GM12801 (cell line): Measurements from ENCODE around the gene SOWAHC.

ENCODE experiments used
- TF ChIP-seq, protein P1 (sequence below): IDR thresholded peaks from one replicate; pipeline ENCODE4 v1.5.1; 2011; ENCODE audit warnings: control low read depth; ENCODE audit not compliant: insufficient read length; ENCODE audit errors: extremely low read depth

SOWAHC gene

DNA sequence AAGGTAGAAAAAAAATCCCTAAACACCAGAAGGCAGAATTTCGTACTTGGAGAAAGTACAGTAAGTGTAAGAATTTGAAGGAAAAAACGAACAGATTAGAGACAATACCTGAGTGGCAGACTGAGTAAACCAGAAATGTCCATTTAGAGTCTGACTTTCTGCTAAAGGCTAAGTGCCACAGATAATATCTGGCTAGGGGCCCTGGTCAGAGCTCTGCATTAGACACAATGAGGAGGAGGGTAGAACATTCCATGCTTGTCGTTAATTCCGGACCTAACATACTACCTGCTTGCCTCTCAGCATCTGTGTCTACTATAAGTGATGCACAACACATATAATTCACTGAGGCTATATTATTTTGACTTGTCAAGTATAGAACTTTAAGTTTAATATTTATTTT is 18.5 kb upstream of the SOWAHC start:
- TF ChIP-seq, protein P1, sequence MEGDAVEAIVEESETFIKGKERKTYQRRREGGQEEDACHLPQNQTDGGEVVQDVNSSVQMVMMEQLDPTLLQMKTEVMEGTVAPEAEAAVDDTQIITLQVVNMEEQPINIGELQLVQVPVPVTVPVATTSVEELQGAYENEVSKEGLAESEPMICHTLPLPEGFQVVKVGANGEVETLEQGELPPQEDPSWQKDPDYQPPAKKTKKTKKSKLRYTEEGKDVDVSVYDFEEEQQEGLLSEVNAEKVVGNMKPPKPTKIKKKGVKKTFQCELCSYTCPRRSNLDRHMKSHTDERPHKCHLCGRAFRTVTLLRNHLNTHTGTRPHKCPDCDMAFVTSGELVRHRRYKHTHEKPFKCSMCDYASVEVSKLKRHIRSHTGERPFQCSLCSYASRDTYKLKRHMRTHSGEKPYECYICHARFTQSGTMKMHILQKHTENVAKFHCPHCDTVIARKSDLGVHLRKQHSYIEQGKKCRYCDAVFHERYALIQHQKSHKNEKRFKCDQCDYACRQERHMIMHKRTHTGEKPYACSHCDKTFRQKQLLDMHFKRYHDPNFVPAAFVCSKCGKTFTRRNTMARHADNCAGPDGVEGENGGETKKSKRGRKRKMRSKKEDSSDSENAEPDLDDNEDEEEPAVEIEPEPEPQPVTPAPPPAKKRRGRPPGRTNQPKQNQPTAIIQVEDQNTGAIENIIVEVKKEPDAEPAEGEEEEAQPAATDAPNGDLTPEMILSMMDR: no peak

DNA sequence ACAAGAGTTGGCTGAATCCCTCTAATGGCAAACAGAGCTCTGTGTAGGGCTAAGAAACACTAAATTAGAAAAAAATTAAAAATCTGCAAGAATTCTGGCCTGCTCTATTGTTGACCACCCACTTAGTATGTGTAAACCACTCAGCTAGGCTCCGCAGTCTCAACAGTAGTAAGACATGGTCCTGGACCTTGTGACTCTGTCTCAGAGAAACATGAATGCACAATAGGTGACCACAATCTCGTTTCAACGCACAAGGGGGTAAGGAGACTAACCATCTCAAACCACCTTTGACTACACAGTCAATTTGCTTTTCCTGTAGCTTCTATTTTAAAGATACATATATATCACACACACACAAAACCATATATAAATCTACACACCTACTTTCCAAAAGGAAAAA is 16.9 kb upstream of the SOWAHC start:
- TF ChIP-seq, protein P1: no peak

DNA sequence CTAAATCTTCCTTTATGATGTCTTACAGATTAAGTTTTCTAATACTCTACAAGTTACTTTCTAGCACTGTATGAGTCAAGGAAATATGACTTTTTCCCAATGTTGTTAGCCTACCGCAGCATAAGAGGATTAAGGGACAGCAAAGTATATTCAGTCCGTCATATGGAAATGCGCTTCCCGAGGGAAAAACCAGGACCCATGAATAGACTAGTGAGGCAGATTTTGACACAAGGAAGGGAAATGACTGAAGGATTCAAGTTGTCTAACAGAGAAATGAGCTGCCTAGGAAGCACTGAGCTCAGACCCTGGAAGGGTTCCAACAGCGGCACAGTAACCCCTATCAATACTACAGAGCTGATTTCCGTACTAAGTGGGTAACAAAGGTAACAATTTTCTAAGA is 12.4 kb upstream of the SOWAHC start:
- TF ChIP-seq, protein P1: no peak

DNA sequence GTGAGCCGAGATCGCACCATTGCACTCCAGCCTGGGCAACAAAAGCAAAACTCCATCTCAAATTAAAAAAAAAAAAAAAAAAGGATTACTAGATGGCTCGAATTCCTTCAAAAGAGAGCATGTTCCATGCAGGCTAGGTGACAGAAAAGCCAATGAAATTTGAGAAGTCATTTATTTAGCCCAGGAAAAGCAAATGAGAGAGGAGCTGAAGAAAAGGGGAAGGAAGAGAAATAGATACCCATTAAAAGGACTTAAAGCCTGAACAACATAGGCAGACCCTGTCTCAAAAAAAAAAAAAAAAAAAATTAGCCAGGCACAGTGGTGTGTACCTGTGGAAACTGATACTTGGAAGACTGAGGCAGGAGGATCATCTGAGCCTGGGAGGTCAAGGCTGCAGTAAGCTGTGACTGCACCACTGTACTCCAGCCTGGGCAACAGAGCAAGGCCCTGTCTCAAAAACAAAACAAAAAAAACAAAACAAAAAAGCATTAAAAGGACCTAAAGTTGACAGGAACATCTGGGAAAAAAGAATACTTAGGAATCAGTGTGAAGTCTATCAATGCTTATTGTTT is 11.5 kb upstream of the SOWAHC start:
- TF ChIP-seq, protein P1: no peak

DNA sequence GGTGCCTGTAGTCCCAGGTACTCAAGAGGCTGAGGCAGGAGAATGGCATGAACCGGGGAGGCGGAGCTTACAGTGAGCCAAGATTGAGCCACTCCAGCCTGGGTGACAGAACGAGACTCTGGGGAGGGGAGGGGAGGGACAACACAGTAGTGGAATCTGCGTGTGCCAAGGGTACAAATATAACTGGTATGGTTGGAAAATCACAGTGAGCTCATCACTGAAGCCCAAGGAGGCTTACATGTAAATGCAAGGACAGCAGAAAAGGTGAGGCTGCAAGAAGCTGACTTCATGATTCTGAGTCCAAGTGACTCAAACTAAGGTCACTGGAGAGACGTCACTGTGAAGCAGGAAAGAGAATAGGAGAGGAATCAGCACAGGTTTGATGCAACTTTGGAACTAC is 9.6 kb upstream of the SOWAHC start:
- TF ChIP-seq, protein P1: no peak

DNA sequence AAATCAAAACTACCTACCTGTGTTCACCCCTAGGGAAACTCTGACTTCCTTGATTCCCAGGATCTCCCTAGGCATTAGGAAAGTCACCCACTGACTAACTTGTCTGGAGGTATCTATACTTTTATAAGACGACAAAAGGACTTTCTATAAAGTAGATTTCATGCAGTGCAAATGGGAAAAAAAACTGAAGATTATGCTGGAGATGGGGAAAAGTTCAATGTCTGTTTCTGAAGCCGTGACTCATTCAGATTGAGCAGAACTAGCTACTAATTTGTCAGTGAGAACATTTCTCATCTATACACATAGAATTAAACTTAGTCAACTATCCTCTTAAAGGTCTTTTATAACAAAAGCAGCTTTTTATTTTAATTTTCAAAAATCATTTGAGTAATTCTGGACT is 6.4 kb upstream of the SOWAHC start:
- TF ChIP-seq, protein P1: no peak

DNA sequence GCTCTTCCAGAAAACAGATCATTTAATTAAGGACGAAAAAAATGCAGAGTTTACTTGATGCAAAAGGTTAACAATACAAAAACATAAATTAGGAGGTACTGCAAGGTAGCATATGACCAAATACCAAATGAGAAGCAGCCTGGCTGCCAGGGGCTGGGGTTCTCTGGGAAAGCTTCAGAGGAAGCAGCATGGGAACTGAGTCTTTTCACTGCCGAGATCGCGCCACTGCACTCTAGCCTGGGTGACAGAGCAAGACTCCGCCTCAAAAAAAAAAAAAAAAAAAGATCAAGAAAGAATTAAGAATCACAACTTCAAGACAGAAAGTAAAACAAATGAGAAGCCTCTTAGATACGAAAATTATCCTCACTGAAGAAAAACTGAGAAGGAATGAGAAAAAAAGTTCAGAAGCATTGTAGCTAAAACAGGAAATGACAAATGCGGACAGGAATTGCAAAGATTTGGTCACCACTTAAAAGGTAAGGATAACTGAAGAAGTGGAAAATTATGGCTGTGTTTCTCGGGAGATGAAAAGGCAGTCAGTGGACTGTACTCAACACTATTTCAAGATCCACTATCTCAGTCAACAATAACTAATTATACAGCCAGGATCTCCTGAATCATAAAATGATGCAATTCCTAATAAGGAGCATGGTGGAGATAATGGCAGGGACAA is 4.7 kb upstream of the SOWAHC start:
- TF ChIP-seq, protein P1: no peak
